Measurements from ENCODE around the gene PPARD. TPM values are rescaled to one million over a fixed set of nuclear protein-coding genes. Genes with fewer than 3 reads are reported as not detected.

The PPARD gene
- total RNA-seq, 4 donors from 2014 or later, result 6.4 to 37.6 (median 14.3) TPM

GRCh38 chr6:35359346-35359743 is 17.0 kb downstream of the PPARD start:
- ATAC-seq (ENCODE audit: low FRiP score) (no peak), DNase-seq (ENCODE audit: low spot score) (no peak)
- TF ChIP-seq CTCF (IDR thresholded peaks at IDR 0.05), result no peak

GRCh38 chr6:35359744-35360348 is 17.5 kb downstream of the PPARD start:
- DNase-seq (ENCODE audit: low spot score) (no peak), ATAC-seq (ENCODE audit: low FRiP score) (peak; percentile 25)
- TF ChIP-seq CTCF (IDR thresholded peaks at IDR 0.05), result no peak

GRCh38 chr6:35360349-35361138 is 18.2 kb downstream of the PPARD start:
- TF ChIP-seq CTCF (IDR thresholded peaks at IDR 0.05), result no peak
- DNase-seq (ENCODE audit: low spot score) (no peak), ATAC-seq (ENCODE audit: low FRiP score) (peak; percentile 39)

- ATAC-seq (ENCODE audit: low FRiP score) (no peak), DNase-seq (ENCODE audit: low spot score) (no peak)
- TF ChIP-seq CTCF (IDR thresholded peaks at IDR 0.05), result no peak
These were observed 19.8 kb downstream of the PPARD start for GRCh38 chr6:35362200-35362599.

GRCh38 chr6:35363293-35363750 is 21.0 kb downstream of the PPARD start:
- ATAC-seq (ENCODE audit: low FRiP score), result no peak

GRCh38 chr6:35365594-35366203 is 23.3 kb downstream of the PPARD start:
- ATAC-seq (ENCODE audit: low FRiP score), result no peak
- no peak for TF ChIP-seq CTCF (IDR thresholded peaks at IDR 0.05)
- no peak for DNase-seq (ENCODE audit: low spot score)

More at GRCh38 chr6:35363293-35363750, 21.0 kb downstream of the PPARD start:
- no peak for TF ChIP-seq CTCF (IDR thresholded peaks at IDR 0.05)
- no peak for DNase-seq (ENCODE audit: low spot score)
